Stimulated activated CD4-positive, alpha-beta T cell treated with anti-CD3 and anti-CD28 coated beads, TNF-alpha, amount 100 ng/mL, for 4 hours (primary cell): ENCODE results near the gene CYP4A22.
"Not testable (repeated sequence)": the region's sequence is repeated elsewhere in the genome, so short reads cannot be mapped to it uniquely, and the experiment has no call there.

Experiments
- DNase-seq, 3 experiments: peaks; one replicate each; pipeline ENCODE4 v3.0.0-alpha.2; 2020; ENCODE audit warnings: low read depth in 3 of 3

CYP4A22 gene

GRCh38 chr1:47137198-47137597 lies at the start of gene CYP4A22:
Gene CYP4A22 (plus strand): TSS chr1:47137441. CDS start chr1:47137486, 45 bp downstream.
- DNase-seq = no peak

- DNase-seq = not testable (repeated sequence)
Observed at GRCh38 chr1:47089356-47089755, 47.9 kb upstream of the CYP4A22 start.

GRCh38 chr1:47091476-47091875 lies 45.8 kb upstream of the CYP4A22 start:
- not testable (repeated sequence) for DNase-seq

- no peak for DNase-seq
Observed at GRCh38 chr1:47104816-47105215, 32.4 kb upstream of the CYP4A22 start.

DNA sequence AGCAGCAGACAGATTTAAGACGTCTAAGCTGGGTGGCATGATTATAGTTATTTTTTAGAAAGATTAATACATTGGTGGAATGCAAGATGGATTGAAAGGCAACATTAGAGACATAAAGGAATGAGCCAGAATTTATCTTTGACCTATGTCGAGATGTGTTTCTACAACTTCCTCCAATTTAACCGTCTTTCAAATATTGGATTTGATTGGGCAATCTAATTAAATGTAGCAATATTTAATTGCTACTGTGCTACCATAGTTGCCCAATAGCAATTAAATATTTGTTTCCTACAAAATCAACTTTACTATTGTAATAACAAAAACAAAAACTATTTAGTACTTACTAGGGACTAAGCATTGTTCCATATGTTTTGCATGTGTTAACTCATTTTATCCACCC lies 30.4 kb upstream of the CYP4A22 start:
- DNase-seq = no peak

GRCh38 chr1:47107851-47108574 lies 29.2 kb upstream of the CYP4A22 start:
- not testable (repeated sequence) for DNase-seq

DNA sequence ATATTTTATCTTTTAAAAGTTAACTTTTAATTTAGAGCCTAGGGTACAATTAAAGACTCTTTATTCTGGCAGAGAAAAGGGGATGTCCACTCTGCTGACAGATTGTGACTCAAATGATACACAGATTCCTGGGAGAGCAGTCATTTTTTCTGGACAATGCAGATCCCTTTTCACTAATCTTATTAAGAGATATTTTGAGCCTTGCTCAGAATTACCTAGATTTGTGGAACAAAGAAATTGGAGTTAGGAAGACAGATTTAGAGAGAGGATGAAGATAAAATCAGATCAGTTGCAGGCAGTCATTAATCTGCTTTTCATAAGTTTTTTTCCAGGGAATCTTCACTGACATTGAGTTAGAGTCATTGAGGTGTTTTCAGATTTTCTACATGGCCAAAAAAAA lies 27.8 kb upstream of the CYP4A22 start:
- not testable (repeated sequence) for DNase-seq

GRCh38 chr1:47113178-47113577 lies 24.1 kb upstream of the CYP4A22 start:
- no peak for DNase-seq

- DNase-seq = not testable (repeated sequence)
Observed at GRCh38 chr1:47121039-47121438, 16.2 kb upstream of the CYP4A22 start.

DNA sequence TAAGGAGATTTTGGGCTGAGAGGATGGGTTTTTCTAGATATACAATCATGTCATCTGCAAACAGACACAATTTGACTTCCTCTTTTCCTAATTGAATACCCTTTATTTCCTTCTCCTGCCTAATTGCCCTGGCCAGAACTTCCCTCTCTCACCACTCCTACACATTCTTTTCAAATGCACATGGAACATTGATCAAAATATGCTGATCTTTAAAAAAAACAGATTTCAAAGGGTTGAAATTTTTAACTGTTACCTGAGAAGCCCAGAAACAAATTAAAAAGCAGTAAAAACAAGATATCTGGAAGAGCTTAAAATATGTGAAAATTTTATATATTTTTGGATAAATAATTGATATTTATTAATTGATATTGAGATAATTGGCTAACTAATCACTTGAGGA lies 12.4 kb upstream of the CYP4A22 start:
- not testable (repeated sequence) for DNase-seq

- not testable (repeated sequence) for DNase-seq
Observed at GRCh38 chr1:47126997-47127396, 10.2 kb upstream of the CYP4A22 start.

GRCh38 chr1:47128221-47128620 lies 9.0 kb upstream of the CYP4A22 start:
- no peak for DNase-seq

- DNase-seq = not testable (repeated sequence)
Observed at GRCh38 chr1:47128854-47129253, 8.4 kb upstream of the CYP4A22 start.

- DNase-seq = not testable (repeated sequence)
Observed at GRCh38 chr1:47129489-47130230, 7.6 kb upstream of the CYP4A22 start.

- DNase-seq = not testable (repeated sequence)
Observed at GRCh38 chr1:47132665-47133064, 4.6 kb upstream of the CYP4A22 start.

- no peak for DNase-seq
Observed at GRCh38 chr1:47137925-47138615, 829 bp downstream of the CYP4A22 start.

GRCh38 chr1:47140358-47140757 lies 3.1 kb downstream of the CYP4A22 start:
- not testable (repeated sequence) for DNase-seq

- DNase-seq = not testable (repeated sequence)
Observed at GRCh38 chr1:47143654-47144053, 6.4 kb downstream of the CYP4A22 start.

DNA sequence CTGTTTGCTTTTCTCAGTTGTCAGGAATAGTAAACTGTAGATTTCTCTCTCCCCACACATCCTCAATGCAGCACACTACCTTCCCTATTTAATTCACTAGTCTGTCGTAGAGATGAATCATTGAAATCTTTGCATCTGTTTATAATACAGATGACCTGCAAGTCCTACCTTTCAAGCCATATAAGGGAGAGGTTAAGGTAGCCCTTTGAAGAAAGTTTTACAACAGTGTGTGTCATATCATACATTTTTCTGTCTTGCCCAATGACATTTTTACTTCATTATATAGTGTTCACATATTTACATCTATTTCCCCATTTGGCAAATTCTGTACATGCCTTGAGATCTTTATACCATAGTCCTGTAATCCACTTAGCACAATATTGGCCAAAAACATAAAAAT lies 9.3 kb downstream of the CYP4A22 start:
- DNase-seq = not testable (repeated sequence)

DNA sequence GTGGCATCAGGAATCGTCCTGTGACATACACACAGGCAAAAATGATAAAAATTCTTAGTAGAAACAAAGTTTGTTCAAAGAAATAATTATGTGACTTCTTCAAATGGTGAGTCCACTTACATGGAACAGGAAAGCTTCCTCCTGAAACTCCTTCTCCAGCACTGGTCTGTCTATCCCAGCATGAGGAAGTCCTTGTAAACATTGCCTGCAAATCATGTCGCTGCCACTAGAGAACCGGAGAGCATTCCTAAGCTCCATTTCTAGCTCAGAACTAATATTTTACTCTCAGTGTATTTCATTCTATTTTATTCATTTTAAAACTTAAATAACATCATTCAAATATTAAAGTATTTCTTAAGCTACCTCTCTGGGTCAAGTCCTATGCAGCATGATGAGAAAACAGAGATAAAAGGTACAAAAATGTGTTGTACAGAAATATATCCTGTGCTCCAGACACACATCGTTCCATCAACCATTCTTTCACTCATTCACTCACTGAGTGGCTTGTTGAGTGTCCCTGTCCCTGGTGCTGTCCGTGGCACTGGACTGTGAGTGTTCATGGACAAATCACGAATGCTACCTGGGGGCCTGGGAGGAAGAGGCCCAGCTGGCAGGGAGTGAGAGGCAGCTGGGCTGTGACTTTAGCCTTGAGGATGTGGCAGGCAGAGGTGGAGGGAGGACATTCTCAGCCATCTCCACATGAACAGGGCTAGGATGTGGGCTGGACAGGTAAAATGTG lies 10.0 kb downstream of the CYP4A22 start:
- DNase-seq = no peak

DNA sequence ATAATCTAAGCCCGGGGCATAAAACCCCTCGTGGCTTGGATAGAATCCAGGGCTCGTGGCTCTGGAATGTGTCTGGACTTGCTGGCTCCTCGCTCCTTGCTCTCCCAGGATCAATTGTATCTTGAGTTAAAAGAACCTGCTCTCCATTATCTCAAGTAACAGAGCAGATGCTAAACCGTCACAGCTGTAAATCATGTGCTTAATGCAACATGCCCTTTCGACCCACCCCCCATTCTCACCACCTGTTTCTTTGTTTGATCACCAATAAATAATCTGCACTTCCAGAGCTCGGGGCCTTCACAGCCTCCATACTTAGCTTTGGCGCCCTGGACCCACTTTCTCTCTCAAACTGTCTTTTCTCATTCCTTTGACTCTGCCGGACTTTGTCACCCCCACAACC lies 11.9 kb downstream of the CYP4A22 start:
- not testable (repeated sequence) for DNase-seq

DNA sequence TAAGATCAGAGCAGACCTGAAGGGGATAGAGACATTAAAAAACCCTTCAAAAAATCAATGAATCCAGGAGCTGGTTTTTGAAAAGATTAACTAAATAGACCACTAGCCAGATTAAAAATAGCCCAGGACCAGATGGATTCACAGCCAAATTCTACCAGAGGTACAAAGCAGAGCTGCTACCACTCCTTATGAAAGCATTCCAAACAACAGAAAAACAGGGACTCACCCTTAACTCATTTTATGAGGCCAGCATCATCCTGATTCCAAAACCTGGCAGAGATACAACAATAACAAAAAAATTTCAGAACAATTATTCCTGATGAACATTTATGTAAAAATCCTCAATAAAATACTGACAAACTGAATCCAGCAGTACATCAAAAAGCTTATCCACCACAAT lies 19.2 kb downstream of the CYP4A22 start:
- DNase-seq = not testable (repeated sequence)
